ENCODE results near the gene USP24.
"Not testable (repeated sequence)": the region's sequence is repeated elsewhere in the genome, so short reads cannot be mapped to it uniquely, and the experiment has no call there.

The USP24 gene

DNA sequence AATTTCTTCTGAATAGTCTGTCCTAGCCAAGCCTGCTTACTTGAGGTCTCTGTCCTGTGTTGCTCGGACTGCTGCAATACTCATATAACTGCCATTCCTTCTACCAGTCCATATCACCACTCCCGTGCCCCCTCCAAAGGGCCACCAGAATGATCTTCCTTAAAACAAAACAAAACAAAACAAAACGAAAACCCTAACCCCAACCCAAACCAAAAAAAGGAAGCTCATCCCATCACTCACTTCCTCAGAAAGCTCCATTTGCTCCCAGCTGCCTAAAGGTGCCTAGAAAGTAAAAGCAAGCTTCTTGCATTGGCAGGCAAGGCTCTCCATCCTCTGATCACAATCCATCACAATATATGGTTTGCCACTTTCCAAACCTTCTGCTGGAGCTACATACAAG lies 20.3 kb downstream of the USP24 start:
- DNase-seq = no peak

DNA sequence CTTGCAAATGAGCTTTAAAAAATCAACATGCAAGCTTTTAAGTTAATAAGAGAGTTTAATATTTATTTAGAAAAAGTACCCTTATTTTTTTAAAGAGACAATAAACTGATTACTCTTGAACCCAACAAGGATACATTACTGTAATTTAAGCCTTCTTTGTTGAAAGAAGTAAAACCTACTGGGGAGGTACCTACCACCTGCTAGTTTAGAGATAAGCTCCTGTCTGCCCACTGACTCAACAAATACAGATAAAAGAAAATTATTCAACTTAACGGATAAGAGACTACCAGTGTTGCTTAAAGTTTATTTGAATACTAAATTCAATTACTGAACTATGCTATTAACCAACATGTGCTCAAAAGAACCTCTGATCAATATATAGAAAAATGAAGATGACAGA lies 23.1 kb downstream of the USP24 start:
- no peak for DNase-seq

DNA sequence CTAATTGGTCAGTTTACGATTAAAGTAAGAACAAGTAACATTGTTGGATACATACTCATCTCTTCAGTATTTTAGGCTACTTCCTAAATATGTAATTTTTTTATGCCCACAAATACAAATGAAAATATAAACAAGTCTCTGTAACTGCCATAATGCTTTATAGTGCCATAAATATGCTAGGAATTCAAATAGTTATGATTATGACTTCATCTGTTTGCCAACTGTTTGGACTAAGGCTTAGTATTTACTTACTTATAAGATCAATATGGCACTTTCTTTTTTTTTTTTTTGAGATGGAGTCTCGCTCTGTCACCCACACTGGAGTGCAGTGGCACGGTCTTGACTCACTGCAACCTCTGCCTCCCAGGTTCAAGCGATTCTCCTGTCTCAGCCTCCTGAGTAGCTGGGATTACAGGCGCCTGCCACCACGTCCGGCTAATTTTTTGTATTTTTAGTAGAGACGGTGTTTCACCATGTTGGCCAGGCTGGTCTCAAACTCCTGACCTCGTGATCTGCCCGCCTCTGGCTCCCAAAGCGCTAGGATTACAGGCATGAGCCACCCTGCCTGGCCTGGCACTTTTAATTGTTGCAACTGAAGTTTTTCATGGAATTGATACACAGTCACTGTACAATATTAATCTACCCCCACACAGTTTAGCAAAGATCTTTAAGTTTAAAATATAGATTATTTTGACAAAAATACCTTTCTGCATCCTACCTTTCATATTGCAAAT lies 23.8 kb downstream of the USP24 start:
- DNase-seq = not testable (repeated sequence)

DNA sequence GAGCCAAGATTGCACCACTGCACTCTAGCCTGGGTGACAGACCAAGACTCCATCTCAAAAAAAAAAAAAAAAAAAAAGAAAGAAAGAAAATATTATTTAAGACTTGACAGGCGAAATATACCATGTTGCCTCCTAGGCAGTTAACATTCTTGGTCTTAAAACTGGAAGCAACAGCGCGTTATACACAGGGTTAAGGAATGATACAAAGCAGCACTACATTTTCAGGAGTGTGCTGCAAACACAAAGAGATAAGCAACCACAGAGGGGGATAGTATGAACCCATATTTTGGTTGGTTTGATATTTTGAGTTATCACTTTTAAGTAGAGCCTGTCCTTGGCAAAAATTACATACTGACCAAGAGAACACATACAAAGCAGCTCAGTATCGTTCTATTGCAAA lies 25.1 kb downstream of the USP24 start:
- no peak for DNase-seq

DNA sequence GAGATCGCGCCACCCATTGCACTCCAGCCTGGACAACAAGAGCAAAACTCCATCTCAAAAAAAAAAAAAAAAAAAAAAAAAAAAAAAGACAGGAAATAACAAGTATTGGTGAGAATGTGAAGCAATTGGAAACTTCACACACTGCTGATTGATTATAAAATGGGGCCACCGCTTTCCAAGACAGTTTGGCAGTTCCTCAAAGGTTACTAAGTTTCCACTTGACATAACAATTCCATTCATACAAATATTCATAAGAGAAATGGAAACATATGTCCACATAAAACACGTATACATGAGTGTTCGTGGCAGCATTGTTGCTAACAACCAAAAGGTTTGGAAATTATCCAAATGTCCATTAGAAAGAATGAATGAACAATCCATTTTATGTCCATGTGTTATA lies 26.3 kb downstream of the USP24 start:
- no peak for DNase-seq

DNA sequence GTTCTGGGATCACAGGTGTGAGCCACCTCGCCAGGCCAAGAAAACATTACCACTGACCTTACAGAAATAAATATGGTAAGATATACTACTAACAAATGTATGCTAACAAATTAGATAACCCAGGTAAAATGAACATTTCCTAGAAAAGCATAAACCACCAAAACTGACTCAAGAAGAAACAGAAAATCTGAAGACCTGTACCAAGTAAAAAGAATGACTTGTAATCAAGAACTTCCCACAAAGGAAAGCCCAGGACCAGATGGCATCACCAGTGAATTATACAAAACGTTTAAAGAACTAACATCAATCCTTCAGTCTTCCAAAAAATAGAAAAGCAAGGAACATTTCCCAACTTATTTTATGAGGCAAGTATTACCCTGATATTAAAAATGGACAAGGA lies 29.3 kb downstream of the USP24 start:
- no peak for DNase-seq

DNA sequence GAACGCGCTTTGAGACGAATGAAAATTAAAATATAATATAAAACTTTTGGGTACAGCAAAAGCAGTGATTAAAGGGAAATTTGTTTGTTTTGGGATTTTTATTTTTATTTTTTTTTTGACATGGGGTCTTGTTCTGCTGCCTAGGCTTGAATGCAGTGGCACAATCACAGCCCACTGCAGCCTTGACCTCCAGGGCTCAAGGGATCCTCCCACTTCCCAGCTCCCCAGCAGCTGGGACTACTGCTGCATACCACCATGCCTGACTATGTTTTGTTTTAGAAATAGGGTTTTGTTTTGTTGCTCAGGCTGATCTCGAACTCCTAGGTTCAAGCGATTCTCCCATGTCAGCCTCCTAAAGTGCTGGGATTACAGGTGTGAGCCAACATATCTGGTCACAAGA lies 30.3 kb downstream of the USP24 start:
- DNase-seq = no peak

DNA sequence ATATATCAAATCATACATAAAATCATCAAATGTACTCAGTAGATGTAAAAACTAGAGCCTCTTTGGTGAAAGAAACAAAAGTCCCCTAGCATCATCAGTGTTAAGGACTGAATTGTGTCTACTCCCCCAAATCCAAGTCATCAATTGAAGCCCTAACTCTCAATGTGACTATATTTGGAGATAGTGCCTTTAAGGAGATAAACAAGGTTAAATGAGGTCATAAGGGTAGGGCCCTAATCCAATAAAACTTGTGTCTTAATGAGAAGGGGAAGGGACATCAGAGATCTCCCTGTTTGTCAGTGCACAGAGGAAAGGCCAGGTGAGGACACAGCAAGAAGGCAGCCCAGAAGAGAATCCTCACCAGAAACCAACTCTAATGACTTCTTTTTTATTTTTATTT lies 33.5 kb downstream of the USP24 start:
- DNase-seq = no peak

DNA sequence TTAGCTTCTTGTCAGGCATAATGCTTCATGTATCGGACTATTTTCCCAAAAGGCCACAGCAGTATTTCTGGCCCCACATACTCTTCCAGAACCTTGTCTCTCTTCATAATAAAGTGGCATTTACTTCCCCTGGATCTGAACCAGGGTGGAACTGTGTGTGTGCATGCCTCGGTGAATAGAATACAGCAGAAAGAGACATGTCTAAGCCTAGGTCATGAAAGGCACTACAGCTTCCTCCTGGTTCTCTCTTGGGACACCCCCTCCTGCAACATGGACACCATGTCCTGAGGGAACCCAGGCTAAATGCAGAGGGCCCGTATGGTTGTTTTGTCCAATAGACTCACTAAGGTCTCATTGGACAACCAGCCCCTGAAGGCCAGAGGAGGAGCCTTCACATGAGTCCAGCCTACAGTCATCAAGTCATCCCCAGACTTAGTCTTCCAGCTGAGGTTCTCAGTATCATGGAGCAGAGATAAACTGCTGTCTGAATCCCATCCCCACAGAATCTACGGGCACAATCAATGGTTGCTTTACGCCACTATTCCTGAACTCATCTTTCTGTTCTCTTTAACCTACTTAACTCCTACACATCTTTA lies 35.0 kb downstream of the USP24 start:
- no peak for DNase-seq

DNA sequence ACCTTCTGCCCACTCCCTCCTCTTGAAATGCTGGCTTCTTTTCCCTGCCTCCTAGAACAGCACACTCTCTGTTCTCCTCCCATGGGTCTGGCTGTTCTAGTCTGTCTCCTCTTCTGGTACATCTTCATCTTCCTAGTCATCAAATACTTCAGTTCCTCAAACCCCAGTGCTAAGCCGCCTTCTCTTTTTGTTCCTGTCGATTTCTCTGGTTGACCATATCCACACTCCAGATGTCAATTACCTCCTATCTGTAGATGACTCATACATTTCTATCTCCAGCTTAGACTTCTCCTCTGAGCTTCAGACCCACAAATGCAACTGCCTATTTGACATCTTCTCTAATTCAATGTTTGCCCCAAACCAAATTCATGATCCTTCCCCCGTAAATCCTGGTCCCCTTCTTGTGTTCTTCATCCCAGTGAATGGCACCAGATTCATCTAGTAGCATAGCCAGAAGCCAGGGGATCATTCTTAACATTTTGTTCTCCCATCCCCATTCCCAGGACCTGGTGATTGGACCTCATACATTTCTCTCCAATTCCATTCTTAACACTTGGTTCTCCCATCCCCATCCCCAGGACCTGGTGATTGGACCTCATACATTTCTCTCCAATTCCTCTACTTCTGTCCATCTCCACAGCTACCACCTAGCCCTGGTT lies 35.9 kb downstream of the USP24 start:
- no peak for DNase-seq

DNA sequence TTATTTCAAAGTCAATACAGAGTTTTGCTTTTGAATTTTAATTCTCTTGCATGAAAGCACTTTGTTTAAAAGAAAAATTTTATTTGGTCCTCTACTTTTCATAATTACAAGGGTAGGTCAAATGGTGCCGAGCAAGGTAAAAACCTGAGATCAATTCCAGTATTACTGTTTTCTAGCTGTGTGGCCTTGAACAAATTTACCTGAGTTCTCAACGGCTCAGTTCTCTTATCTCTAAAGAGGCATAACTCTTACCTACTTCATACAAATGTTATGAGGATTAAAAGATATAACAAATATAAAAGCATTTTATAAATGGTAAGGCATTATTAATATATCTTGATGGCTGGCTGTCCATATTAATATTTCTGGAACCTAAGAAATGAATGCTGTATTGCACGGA lies 42.5 kb downstream of the USP24 start:
- DNase-seq = no peak

DNA sequence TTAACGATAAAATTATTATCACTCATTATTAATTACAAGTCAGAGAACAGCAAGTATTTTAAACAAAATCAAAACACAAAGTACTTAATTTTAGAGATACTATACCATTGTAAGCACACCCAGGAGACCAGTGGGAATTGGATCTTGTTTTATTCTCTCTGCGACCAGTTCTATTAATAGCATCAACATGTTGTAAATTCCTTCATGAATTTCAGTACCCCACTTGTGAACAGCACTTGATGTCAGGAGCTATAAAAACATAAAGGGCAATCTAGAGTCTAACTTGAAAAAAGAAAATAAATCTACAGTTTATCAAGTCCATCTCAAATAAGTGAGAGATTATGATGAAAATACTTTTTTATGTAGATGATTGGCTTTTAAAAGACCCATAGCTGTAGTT lies 42.9 kb downstream of the USP24 start:
- DNase-seq = no peak

DNA sequence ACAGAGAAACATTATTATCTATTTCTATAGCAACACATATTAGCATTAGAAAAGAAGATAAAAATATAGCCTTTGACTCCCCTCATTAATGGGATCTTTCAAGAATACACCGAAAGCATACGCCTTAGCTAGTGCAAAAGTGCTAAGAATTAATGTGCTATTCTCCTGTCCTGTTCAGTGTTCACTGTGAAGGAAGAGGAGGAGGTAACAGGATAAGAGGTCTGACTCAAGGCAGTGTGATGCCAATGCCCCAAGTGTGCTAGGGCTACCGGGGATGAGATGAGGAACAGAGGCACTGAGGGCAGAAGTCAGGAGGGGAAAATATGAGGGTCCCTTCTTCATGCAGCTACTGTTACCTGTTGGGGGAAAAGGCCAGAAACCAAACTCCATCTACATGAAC lies 43.5 kb downstream of the USP24 start:
- no peak for DNase-seq

DNA sequence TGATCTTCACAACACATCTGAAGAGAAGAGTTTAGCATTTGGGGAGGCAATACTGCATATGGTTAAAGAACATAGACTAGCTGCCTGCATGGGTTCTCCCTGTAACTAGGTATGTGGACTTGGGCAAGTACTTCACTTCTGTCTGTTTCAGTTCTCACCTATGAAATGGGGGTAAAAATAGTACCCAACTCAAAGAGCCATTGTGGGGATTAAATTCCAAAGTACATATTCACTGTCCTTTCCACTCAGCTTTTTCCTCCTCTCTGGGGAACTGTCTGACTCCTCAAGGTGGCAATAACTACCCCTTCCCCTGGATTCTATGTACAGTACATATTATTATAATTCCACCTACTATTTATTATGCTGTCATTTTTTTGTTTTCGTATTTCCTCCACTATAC lies 44.7 kb downstream of the USP24 start:
- no peak for DNase-seq

DNA sequence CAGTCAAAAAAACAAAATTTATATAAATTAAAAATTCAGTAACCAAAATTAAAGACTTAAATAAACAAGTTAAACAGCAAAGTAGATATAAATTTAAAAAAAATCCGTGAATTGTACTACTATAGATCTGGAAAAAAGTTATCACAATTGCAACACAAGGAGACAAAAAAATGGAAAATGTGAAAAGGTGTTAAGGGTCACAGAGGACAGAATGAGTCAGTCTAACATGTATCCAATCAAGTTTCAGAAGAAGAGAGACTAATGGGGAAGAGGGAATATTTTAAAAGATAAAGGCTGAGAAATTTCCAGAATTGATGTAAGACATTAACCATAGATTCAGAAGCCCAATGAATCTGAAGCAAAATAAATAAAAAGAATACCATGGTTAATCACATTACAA lies 46.0 kb downstream of the USP24 start:
- no peak for DNase-seq

DNA sequence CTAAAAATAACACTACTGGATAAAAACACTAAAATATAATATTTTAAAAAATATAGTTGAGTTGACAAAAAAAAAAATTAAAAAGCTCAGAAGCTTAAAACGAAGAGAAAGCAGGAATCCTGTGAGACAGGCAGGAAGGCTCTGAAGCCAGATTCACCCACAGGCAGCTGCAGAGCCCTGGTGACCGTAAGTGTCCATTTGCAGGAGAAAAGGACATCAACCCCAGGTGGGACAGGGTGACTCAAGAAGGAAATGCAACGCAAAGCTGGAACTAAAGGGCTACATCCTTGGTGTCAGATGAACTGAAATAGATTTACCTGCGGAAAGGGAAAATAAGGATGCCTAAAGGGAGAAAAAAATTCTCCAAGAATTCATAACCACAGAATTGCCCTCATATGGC lies 46.8 kb downstream of the USP24 start:
- no peak for DNase-seq

DNA sequence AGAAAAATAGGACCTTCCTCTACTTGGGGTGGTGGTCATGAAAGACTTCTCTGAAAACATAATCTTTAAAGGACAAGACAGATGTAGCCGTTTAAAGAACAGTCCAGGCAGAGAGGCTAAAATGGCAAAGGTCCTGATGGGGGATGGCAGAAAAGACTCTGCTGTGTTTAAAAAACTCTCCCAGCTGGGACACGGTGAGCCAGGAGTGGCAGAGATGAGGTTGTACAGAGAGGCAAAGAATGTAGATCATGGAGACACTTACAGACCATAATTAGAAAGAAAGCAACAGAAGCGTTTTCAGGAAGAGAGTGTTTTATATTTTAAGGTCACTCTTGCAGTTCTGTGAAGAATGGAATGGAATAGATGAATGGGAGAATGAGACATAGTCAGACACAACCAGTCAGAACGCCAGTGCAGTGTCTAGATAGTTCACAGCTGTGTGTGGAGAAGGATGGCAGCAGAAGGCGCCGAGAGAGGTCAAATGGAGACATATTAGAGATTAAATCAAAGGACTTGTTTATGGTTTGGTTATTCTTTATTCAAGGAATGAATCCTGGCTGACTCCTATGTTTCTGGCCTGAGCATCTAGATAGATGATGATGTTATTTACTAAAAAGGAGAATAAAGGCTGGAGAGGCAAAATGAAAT lies 47.8 kb downstream of the USP24 start:
- DNase-seq = no peak

DNA sequence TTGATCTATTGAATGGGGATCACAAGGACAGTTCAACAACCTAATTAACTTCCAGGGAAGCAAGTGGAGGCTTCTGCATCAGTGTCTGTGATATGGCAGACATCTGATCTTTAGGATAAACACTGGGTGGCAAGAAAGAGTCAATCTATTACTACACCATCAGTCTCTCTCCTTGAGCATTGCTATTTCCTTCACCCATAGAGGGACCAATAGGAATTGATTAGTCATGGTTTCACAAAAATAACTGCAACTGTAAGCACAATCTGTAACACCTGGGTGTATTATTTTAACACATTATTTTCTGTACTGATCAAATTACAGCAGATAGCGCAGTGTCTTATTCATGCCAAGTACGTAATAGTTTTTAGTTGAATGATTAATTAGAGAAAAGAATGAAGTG lies 50.3 kb downstream of the USP24 start:
- DNase-seq = no peak

DNA sequence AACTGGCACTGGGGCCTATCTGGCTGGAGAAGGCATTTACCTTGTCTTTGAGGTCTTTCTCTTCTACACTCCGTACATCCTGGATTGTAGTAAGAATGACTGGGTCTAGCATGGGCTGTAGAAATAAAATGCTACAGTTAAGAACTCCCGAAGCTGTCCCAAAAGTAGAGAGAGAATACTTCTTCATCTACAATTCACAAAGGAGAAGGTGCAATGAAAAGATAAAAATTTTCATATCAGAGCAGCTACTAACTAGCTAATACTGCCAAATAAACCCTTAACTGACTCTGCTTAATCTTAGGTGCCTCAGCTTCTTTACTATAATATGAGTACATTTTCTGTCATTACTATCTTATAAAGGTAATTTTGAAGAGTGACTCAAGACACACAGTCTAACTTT lies 55.6 kb downstream of the USP24 start:
- DNase-seq = no peak

DNA sequence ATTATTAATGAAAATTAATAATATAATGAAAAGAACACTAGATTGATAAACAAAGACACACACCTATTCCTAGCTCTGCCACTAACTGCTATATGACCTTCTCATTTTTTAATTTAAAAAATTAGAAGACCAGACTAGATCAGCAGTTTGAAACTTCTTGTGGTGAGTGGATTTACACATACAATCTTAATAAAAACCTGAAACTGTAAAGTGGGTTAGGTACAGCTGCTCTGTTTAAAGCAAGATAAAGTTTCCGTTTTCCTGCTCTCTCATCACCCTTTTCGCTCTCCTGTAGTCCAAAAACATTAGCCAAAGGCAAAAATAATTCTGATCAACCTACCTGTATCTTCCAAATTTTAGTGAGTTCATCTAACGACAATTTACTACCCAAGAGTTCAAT lies 58.6 kb downstream of the USP24 start:
- DNase-seq = no peak

DNA sequence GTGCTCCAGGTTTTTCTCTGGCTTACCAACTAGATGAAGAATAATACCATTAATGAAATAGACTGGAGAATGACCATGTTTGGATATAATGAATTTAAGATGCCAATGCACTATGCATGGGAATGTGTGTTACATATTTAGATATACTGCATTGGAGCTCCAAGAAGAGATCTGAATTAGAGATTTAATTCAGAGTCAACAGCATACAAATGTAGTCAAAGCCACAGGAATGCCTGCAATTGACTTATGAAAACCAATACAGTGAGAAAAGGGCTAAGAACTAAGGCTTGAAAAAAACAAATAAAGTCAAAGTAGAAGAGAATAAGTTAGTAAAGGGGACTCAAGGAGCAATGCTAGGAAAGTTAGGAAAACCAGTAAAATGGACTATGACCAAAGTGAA lies 59.1 kb downstream of the USP24 start:
- no peak for DNase-seq

DNA sequence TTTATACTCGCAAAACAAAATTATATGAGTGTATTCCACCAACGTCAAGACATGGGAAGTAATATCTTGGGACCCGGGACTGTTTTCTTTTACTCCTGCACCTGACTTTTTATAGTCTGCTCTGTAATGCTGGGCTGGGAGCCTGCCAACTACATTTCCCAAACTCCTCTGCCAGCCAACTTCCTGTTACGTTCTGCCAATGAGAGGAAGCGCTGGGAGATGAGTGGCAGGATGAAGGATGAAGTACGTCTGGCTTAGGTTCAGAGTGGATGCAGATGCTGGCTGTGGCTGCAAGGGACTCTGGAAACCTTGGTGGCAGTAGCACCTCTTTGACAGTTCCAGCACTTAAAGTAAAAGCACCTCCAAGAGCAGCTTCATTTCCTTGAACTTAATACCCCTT lies 59.6 kb downstream of the USP24 start:
- no peak for DNase-seq

DNA sequence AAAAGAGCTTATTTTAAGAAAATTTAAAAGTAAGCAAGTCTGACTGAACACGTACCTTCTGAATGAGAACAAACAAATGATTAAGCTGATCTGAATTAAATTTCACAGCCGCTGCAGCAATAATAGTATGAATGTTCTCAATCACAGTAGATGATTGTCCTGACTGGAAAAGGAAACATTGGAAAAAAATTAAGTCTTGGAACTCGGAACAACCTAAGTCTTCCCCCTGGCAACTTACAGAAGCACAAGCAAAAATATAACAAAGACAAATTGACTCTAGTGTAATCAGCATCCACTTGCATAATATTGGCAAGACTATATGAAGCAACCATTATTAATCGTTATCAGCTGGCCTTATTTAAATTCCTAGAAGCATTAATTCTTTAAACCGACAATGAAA lies 60.5 kb downstream of the USP24 start:
- no peak for DNase-seq

DNA sequence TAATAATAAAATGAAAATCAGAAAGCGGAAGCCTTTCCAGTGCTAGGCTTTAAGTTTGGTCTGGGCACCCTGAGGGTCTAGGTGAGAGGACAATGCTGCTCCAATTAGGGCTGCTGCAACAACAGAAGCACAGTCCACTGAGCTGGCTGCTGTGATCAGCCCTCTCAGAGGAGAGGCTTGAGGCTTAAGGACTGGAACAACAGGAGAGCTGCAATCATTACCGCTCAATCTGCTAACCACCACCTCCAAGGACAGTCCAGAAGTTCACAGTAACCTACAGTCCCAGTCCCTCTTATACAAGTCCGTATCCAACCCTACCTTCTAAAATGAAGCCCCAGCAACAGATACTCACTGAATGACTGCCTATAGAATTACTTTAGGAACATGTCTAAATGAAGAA lies 62.1 kb downstream of the USP24 start:
- DNase-seq = no peak

Measured in stimulated activated CD4-positive, alpha-beta T cell treated with anti-CD3 and anti-CD28 coated beads, Interleukin-1b, Interleukin-23, amount 100 ng/mL, for 48 hours (primary cell).